ENCODE data around the gene CNN2. TPM values are rescaled to one million over a fixed set of nuclear protein-coding genes. Genes with fewer than 3 reads are reported as not detected.
A peak's percentile ranks its signal among the peaks of the same experiment; 100 is the strongest.
"Not testable (repeated sequence)": the region's sequence is repeated elsewhere in the genome, so short reads cannot be mapped to it uniquely, and the experiment has no call there.

The CNN2 gene
- total RNA-seq, 1 donor from 2014 or later, result 163 TPM

GRCh38 chr19:1018393-1018792 lies 8.0 kb upstream of the CNN2 start:
- intact Hi-C loops (cut with micrococcal nuclease), result no loop called here

GRCh38 chr19:1018932-1019615 lies 7.3 kb upstream of the CNN2 start:
- Mint-ChIP-seq H3K27ac (peak overlapping the region; percentile 46), H3K4me3 (ENCODE audit: low read depth) (peak overlapping the region; percentile 91), H3K4me1 (ENCODE audit: low read depth) (peaks cover 19% of the 10 kb centered on the region), H3K27me3 (ENCODE audit: low read depth) (no peaks in the 10 kb centered on the region), H3K9me3 (no peaks in the 10 kb centered on the region), H3K36me3 (ENCODE audit: low read depth) (peaks cover 9% of the 10 kb centered on the region)
- no peak for DNase-seq (ENCODE audit: low spot score)
- intact Hi-C loops (cut with micrococcal nuclease), result no loop called here

More at GRCh38 chr19:1018393-1018792, 8.0 kb upstream of the CNN2 start:
- Mint-ChIP-seq H3K27me3 (ENCODE audit: low read depth) (no peaks in the 10 kb centered on the region), H3K27ac (no peak overlapping the region), H3K4me3 (ENCODE audit: low read depth) (peak overlapping the region; percentile 91), H3K9me3 (no peaks in the 10 kb centered on the region), H3K36me3 (ENCODE audit: low read depth) (peaks cover 9% of the 10 kb centered on the region), H3K4me1 (ENCODE audit: low read depth) (peaks cover 19% of the 10 kb centered on the region)
- DNase-seq (ENCODE audit: low spot score), result no peak

- peak overlapping the region; percentile 86 for H3K27ac Mint-ChIP-seq
- H3K36me3 Mint-ChIP-seq (ENCODE audit: low read depth), result peaks cover 9% of the 10 kb centered on the region
- H3K4me3 Mint-ChIP-seq (ENCODE audit: low read depth), result peak overlapping the region; percentile 91
- H3K4me1 Mint-ChIP-seq (ENCODE audit: low read depth), result peaks cover 19% of the 10 kb centered on the region
- H3K9me3 Mint-ChIP-seq, result no peaks in the 10 kb centered on the region
- intact Hi-C loops (cut with micrococcal nuclease), result no loop called here
- H3K27me3 Mint-ChIP-seq (ENCODE audit: low read depth), result no peaks in the 10 kb centered on the region
- no peak for DNase-seq (ENCODE audit: low spot score)
Observed at GRCh38 chr19:1019616-1019961, 6.8 kb upstream of the CNN2 start.

GRCh38 chr19:1019980-1020867 lies 6.2 kb upstream of the CNN2 start:
- peak overlapping the region; percentile 91 for H3K4me3 Mint-ChIP-seq (ENCODE audit: low read depth)
- H3K27me3 Mint-ChIP-seq (ENCODE audit: low read depth), result no peaks in the 10 kb centered on the region
- H3K36me3 Mint-ChIP-seq (ENCODE audit: low read depth), result peaks cover 9% of the 10 kb centered on the region
- no peak for DNase-seq (ENCODE audit: low spot score)
- H3K4me1 Mint-ChIP-seq (ENCODE audit: low read depth), result peaks cover 20% of the 10 kb centered on the region
- H3K27ac Mint-ChIP-seq, result peak overlapping the region; percentile 86
- intact Hi-C loops (cut with micrococcal nuclease), result loop anchor here (2.0 kb wide), 1 partner anchor 19 kb away; no protein-coding TSS in a partner anchor
- H3K9me3 Mint-ChIP-seq, result no peaks in the 10 kb centered on the region

- no peaks in the 10 kb centered on the region for H3K9me3 Mint-ChIP-seq
- peak within 1 kb of the TSS; percentile 91 for H3K4me3 Mint-ChIP-seq (ENCODE audit: low read depth)
- H3K4me1 Mint-ChIP-seq (ENCODE audit: low read depth), result peaks cover 20% of the 10 kb centered on the region
- DNase-seq (ENCODE audit: low spot score), result peak; percentile 94
- intact Hi-C loops (cut with micrococcal nuclease), result loop anchor here (1.0 to 2.0 kb wide), 3 partner anchors 18 to 224 kb away; partner anchors contain the start of genes PTBP1 and WDR18
- peaks cover 9% of the 10 kb centered on the region for H3K36me3 Mint-ChIP-seq (ENCODE audit: low read depth)
- H3K27me3 Mint-ChIP-seq (ENCODE audit: low read depth), result no peaks in the 10 kb centered on the region
- H3K27ac Mint-ChIP-seq, result peak within 1 kb of the TSS; percentile 100
Observed at GRCh38 chr19:1020868-1021425, 5.5 kb upstream of the CNN2 start, which contains the start of gene TMEM259. Gene TMEM259 (minus strand): TSS chr19:1021123. CDS start chr19:1020996, 127 bp downstream.

- H3K4me1 Mint-ChIP-seq (ENCODE audit: low read depth), result peaks cover 11% of the 10 kb centered on the region
- H3K27ac Mint-ChIP-seq; intact Hi-C loops (cut with micrococcal nuclease); DNase-seq (ENCODE audit: low spot score); H3K9me3 Mint-ChIP-seq; H3K4me3 Mint-ChIP-seq (ENCODE audit: low read depth); H3K27me3 Mint-ChIP-seq (ENCODE audit: low read depth): not testable (repeated sequence)
- peaks cover 11% of the 10 kb centered on the region for H3K36me3 Mint-ChIP-seq (ENCODE audit: low read depth)
Observed at GRCh38 chr19:1023883-1024188, 2.6 kb upstream of the CNN2 start.

- Mint-ChIP-seq H3K4me1 (ENCODE audit: low read depth) (peaks cover 16% of the 10 kb centered on the region), H3K36me3 (ENCODE audit: low read depth) (peaks cover 11% of the 10 kb centered on the region)
- H3K27me3 Mint-ChIP-seq (ENCODE audit: low read depth); H3K4me3 Mint-ChIP-seq (ENCODE audit: low read depth); H3K27ac Mint-ChIP-seq; DNase-seq (ENCODE audit: low spot score); H3K9me3 Mint-ChIP-seq: not testable (repeated sequence)
- intact Hi-C loops (cut with micrococcal nuclease), result loop anchor here (5.0 kb wide), 2 partner anchors 42 to 167 kb away; partner anchors contain the start of gene ARHGAP45
Observed at GRCh38 chr19:1025080-1025479, 1.3 kb upstream of the CNN2 start.

GRCh38 chr19:1026783-1027649 lies 608 bp downstream of the CNN2 start:
- DNase-seq (ENCODE audit: low spot score), result no peak
- intact Hi-C loops (cut with micrococcal nuclease), result loop anchor here (2.0 to 5.0 kb wide), 3 partner anchors 40 to 165 kb away; partner anchors contain the start of genes ARHGAP45 and GPX4
- no peaks in the 10 kb centered on the region for H3K9me3 Mint-ChIP-seq
- H3K4me1 Mint-ChIP-seq (ENCODE audit: low read depth), result peaks cover 17% of the 10 kb centered on the region
- H3K27me3 Mint-ChIP-seq (ENCODE audit: low read depth), result no peaks in the 10 kb centered on the region
- H3K36me3 Mint-ChIP-seq (ENCODE audit: low read depth), result peaks cover 17% of the 10 kb centered on the region
- H3K4me3 Mint-ChIP-seq (ENCODE audit: low read depth), result peak overlapping the region; percentile 93
- H3K27ac Mint-ChIP-seq, result peak overlapping the region; percentile 83

GRCh38 chr19:1027650-1028061 lies 1.2 kb downstream of the CNN2 start:
- H3K27ac Mint-ChIP-seq, result peak overlapping the region; percentile 70
- H3K36me3 Mint-ChIP-seq (ENCODE audit: low read depth), result peaks cover 23% of the 10 kb centered on the region
- no peaks in the 10 kb centered on the region for H3K9me3 Mint-ChIP-seq
- intact Hi-C loops (cut with micrococcal nuclease), result loop anchor here (1.0 to 5.0 kb wide), 4 partner anchors 13 to 165 kb away; partner anchors contain the start of genes ABCA7, ARHGAP45 and GPX4
- H3K4me1 Mint-ChIP-seq (ENCODE audit: low read depth), result peaks cover 22% of the 10 kb centered on the region
- DNase-seq (ENCODE audit: low spot score), result no peak
- H3K4me3 Mint-ChIP-seq (ENCODE audit: low read depth), result peak overlapping the region; percentile 93
- H3K27me3 Mint-ChIP-seq (ENCODE audit: low read depth), result no peaks in the 10 kb centered on the region

- Mint-ChIP-seq H3K4me1 (ENCODE audit: low read depth) (peaks cover 22% of the 10 kb centered on the region), H3K36me3 (ENCODE audit: low read depth) (peaks cover 30% of the 10 kb centered on the region), H3K4me3 (ENCODE audit: low read depth) (peak overlapping the region; percentile 93), H3K27me3 (ENCODE audit: low read depth) (no peaks in the 10 kb centered on the region), H3K9me3 (no peaks in the 10 kb centered on the region), H3K27ac (peak overlapping the region; percentile 70)
- peak; percentile 64 for DNase-seq (ENCODE audit: low spot score)
- intact Hi-C loops (cut with micrococcal nuclease), result loop anchor here (1.0 to 5.0 kb wide), 3 partner anchors 12 to 164 kb away; partner anchors contain the start of genes ABCA7 and ARHGAP45
Observed at GRCh38 chr19:1028062-1028926, 1.9 kb downstream of the CNN2 start.

- H3K27me3 Mint-ChIP-seq (ENCODE audit: low read depth), result no peaks in the 10 kb centered on the region
- H3K27ac Mint-ChIP-seq, result no peak overlapping the region
- intact Hi-C loops (cut with micrococcal nuclease), result no loop called here
- peaks cover 26% of the 10 kb centered on the region for H3K4me1 Mint-ChIP-seq (ENCODE audit: low read depth)
- no peaks in the 10 kb centered on the region for H3K9me3 Mint-ChIP-seq
- no peak overlapping the region for H3K4me3 Mint-ChIP-seq (ENCODE audit: low read depth)
- peaks cover 54% of the 10 kb centered on the region for H3K36me3 Mint-ChIP-seq (ENCODE audit: low read depth)
- no peak for DNase-seq (ENCODE audit: low spot score)
Observed at GRCh38 chr19:1032264-1032867, 6.0 kb downstream of the CNN2 start.
